Fibroblast of skin of scalp (primary cell): Measurements from ENCODE around the gene EXOC8.
"Not testable (repeated sequence)": the region's sequence is repeated elsewhere in the genome, so short reads cannot be mapped to it uniquely, and the experiment has no call there.

Experiments used
- DNase-seq: peaks from one replicate; pipeline ENCODE4 v3.0.0-alpha.2; 2013

Gene EXOC8

DNA sequence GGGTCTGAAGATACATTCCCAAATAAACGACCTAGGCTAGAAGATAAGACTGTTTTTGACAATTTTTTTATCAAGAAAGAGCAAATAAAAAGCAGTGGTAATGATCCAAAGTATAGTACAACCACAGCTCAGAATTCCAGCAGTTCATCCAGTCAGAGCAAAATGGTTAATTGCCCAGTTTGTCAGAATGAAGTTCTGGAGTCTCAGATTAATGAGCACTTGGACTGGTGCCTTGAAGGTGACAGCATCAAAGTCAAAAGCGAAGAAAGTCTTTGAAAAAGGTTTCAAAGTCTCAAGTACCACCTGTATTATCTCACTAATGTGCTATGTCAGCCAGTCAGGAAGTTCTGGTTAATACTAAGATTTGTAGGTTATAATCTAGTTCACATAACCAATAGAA, 15.4 kb upstream of the EXOC8 start:
- no peak for DNase-seq

DNA sequence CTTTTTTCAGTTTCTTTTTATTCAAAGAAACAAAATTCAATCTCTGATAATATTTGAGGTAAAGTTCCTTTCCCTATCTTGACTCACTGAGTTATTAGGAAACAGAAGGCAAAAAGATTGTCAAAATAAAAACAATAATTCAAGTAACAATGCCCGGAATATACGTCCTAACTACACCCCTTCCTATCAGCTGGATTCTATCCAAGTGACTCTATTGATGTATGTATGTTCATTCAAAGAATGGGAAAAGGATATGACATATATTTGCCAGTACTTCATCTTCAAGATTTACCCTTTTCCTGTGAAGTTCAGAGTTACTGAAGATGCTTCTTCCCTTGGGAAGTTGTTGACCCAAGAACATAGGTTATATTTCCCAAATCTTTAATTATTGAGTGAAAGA, 14.2 kb upstream of the EXOC8 start:
- DNase-seq = no peak

DNA sequence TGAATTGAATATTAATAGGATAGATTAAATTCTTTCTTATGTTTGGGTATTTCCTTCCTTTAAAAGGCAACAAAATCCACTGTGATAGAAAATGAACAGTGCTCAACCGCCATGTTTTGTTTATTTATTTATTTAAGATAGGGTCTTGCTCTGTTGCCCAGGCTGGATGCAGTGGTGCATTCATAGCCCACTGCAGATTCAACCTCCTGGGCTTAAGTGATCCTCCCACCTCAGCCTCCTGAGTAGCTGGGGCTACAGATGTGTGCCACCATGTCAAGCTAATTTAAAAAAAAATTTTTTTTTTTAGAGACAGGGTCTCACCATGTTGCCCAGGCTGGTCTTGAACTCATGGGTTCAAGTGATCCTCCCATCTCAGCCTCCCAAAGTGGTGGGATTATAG, 11.2 kb upstream of the EXOC8 start:
- DNase-seq = not testable (repeated sequence)

DNA sequence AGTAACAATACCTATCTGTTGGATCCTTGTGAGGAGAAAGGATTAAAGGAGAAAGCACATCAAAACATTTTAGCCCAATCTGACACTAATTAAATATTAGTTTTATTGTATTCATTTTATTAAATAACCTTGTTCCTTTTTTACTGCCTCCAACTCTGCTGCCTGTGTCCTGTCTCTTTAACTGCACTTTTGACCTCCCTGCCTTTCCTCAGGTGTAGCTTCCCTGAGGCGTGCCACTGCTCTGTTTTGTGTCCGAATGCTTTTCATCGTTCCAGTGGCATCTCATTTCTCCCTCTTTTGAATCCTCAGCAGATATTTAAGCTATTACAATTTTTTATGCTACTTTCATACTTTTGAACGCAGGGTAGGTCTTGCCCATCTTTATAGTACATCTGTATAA, 10.8 kb upstream of the EXOC8 start:
- no peak for DNase-seq

DNA sequence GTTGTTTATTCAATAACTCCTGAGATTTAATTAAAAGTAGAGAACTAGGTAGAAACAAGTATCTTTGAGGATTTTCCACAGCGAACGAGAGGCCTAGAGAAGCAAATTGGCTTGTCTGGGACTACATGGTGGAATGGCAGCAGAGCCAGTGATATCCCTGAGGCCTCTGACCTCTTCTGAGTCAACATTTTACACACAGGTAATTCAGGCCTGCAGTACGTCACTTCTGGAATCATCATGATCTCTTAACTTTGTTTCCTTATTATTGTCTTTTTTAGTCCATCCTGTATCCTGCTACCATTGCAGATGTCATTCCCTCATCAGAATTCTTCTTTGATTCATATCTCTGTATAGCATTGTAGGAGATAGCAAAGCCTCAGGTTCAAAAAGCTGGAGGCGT, 10.3 kb upstream of the EXOC8 start:
- DNase-seq = no peak

DNA sequence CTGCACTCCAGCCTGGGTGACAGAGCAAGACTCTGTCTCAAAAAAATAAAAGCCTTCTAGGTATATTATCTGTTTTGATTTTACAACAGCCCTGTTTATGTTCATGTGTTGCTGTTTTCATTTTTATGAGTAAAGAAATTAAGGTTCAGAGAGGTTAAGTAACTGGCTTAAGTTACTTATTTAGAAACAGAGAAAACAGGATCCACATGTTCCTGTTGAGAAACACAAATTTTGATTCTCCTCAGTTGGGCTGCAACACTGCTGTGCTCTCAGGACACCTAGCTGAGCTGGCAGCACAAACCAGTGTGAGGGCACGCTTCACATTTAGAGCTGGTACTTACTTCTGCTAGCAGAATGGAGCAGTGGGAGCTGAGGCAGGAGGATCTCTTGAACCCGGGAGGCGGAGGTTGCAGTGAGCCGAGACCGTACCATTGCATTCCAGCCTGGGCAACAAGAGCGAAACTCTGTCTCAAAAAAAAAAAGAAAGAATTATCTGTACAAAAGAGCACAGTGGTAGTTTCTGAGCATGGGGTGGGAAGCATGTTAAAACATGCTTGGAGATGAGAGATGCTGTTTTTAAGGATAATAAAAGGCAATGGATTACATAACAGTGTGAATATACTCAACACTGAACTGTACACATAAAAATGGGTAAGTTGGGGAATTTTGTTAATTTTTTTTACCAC, 2.8 kb upstream of the EXOC8 start:
- no peak for DNase-seq

DNA sequence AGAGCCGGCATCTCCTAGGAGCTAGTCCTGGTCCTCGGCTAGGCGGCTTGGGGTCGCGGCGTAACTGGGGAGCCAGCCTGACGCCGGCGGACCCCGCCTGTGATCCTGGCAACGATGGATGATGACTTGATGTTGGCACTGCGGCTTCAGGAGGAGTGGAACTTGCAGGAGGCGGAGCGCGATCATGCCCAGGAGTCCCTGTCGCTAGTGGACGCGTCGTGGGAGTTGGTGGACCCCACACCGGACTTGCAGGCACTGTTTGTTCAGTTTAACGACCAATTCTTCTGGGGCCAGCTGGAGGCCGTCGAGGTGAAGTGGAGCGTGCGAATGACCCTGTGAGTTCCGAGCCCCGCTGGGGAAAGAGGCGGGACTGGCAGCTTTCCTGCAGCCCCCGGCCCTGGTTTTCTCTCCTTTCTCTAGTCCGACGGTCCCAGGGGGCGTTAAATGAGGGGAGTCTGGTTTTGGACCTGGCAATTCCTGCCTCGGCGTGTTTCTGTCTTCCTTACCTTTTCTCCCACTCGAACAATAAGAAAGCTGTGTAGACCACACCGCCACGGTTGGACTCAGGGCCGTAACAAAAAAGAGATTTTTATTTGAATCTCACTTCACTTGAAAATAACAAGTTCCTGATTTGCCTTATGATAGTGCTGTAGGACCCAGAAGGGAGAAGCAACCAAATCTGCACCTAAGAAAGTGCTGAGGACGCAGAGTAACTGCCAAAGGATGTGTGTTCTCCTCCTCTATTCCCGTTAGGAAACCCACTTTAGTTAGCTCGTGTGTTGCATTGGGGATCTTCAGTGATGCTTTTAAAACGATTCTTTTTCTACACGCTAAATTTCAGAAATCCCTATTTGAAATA, 847 bp upstream of the EXOC8 start, which contains the start of gene SPRTN:
SPRTN (plus strand) TSS at position 24 of the 859 bp plus-strand sequence; CDS start at position 115, 91 bp downstream.
- DNase-seq = no peak

DNA sequence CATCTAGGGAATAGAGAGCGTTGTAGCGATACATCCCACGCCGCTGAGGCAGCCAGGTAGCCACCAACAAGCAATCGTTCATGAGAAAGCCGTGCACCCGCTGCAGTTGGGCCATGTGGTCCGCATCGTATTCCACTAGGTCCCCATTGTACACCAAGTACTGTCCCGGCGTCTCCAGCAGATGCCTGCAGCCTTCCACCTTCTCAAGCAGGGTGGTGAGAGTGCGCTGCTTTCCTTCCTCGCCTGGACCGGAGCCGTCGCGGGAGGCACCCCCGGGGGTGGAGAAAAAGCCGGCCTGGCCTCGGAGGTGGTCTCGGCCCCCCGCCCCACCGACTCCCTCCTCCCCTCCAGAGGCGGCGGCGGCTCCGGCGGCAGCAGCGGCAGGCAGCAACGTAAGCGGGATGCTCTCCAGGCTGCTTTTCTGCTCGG, 595 bp downstream of the EXOC8 start:
- no peak for DNase-seq

DNA sequence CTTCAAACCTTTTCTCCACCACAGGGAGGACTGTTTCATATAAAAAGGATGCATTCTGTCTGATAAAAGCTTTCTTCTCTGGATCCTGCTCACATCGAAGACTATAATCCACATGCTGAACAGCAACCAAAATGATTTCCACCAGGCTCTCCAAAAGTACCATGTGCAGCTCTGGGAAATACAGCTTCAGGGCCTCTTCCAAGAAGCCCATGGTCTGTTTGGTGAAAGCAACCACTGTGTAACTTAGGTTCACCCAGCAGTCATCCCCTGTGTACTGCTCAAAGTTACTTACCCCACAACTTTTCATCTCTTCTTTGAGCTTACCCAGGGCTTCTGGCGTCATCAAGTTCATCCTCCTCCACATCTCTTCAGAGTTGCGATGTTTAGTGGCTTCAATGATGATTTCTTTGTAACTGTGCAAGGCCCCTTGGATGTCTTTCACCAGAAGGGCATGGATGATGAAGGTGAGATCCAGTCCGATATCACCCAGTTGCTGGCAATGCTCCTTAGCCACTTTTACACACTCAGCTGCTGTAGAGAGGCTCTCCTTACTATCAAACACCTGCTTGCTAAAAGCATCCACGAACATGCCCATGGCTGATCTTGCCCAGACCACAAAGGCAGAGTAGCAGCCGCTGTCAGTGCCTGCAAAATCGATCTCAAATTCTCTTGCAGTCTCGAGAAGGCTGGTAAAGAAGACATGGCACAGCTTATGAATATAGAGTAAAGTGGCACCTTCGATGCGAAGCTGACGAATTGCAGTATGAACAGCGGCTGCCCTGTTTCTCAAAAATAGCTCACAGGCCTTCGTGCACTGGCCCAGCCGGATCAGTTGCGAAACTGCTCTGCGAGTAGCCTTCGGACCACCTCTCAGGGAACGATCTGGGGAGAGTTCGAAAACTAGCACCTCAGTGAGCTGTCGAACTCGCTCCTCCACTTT, 1.7 kb downstream of the EXOC8 start:
- DNase-seq = no peak

DNA sequence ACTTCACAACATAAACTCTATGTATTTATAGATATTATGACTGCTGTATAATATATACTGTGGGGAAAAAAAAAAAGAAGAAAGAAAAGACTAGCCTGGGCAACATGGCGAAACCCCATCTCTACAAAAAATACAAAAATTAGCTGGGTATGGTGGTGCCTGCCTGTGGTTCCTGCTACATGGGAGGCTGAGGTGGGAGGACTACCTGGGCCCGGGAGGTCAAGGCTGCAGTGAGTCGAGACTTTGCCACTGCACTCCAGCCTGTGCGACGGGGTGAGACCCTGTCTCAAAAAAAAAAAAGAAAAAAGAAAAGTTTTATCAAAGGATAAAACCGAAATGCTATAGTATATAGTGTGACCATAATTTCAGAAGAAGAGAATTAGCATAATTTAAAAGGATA, 2.7 kb downstream of the EXOC8 start:
- DNase-seq = no peak

DNA sequence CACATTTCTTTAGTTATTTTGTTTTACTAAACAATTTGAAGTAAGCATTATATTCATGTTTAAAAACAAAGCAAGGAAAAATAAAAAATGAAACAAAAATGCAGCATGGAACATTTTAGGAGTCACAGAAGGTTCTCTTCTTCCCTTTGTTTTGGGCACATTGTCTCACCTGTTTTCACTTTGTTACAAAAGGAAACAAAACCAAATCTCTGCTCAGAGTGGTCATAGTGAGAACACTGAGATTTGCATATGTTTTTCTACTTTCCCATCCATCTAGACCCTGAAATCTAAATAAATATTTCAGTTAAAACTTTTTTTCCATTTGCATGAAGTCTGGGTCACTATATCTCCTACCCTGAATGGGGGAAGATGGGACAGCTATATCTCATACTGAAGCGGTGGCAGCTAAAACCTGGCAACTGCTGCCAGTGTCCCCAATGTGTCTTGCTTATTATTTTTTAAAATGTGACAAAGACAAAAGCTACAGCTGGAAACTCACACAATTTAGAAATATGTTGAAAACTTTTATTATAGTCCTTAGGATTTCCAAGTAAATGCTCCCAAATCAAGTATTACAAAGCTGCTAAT, 3.5 kb downstream of the EXOC8 start:
- no peak for DNase-seq

DNA sequence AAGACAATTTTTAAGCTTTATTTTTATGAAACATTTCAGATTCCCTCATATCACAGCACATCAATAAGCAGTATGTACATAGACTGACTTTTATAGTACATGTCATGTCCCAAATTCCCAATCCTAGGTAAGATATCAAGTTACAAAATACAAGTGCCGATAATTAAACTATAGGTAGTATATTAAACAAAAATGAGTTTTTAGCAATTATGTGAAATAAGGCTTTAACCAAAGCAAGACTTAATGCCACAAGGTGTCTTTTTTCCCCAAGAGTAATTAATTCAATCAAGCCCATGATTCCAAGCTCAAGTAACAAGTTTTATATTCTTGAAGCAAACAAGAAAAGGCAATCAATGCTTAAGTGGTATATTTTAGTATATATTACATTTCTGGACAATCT, 4.9 kb downstream of the EXOC8 start:
- no peak for DNase-seq

DNA sequence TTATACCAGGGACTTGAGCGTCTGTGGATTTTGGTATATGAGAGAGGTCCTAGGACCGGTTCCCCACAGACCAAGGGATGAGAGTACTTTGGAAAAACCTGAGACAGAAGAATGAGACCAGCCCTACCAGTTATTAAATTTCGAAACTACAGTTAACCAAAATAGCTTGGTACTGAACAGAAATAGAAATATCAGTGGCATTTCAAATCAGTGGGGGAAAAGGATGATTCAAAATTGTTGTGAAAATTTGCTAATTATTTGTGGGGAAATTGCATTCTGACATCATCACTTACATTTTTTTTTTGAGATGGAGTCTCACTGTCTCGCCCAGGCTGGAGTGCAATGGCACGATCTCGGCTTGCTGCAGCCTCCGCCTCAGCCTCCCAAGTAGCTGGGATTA, 8.2 kb downstream of the EXOC8 start:
- no peak for DNase-seq

DNA sequence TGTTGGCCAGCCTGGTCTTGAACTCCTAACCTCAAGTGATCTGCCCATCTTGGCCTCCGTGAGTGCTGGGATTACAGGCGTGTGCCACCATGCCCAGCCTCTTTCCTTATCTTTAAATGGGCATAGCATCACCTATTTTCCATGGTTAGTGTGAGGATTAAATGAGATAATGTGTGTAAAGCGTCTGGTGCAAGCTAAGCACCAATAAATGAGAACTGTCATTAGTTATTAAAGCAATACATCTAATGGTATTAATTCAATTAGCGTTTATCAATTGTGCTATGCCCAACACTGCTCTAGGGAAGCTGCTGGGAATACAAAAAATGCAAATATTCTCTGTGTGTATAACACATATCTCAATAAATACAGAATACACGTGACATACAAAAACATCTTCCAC, 10.0 kb downstream of the EXOC8 start:
- DNase-seq = no peak

DNA sequence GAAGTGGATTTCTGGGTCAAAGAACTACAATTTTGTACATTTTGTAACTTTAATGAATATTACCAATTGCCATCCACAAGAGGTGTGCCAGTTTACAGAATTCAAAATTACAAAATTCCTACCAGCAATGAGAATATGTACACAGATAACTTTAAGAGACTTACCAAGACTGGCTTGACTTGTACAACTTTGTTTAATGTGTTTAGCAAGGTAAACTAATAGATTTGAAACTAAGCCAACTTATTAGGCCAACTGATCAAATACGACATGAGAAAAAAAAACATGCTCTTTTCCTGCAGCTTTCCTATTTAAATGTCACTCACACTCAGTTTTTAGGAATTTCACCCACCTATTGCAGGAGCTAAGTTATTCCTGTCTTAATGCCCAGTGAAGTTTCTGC, 11.4 kb downstream of the EXOC8 start:
- DNase-seq = no peak

DNA sequence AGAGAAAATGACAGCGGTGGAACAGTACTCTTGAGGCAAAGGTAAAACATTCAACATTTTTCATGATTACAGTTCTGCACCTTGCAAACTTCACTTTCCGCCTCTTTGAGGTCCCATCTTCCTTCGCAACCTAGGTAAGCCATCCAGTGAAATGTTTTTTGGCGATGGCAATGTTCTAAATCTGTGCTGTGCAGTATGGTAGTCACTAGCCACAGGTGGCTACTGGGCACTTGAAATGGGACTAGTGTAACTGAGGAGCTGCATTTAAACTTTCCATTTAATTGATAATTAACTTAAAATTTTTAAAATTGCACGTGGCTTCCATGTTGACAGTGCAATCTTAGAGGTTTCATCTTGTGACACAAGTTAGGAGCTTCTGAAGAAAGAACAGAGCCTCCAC, 13.0 kb downstream of the EXOC8 start:
- no peak for DNase-seq

DNA sequence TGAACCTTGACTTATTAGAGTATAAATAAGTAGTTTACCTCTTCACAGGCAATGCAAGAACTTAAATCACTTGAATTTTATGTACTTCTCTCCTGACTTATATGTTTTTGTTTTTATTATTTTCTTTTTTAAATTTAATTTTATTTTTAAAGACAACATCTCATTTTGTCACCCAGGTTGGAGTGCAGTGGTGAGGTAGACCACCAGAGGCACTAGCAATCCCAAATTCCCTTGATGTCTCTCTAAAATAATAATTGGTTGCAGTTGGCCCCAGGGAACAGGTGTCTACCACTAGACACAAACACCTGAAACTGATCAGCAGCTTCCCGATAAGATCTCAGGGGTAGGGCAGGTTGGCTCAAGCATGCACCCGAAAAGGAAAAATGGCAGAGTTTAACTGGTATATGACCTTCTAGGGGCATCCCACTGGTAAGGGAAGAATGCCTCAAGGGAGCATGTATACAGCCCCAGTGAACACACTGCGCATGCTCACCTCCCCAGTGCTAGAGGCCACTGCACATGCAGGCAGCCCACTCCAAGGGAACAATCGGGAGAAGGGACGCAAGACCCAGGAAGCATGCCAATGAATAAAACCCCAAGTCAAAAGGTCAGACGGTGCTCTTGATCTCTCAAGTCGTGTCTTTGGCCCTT, 14.6 kb downstream of the EXOC8 start:
- no peak for DNase-seq

DNA sequence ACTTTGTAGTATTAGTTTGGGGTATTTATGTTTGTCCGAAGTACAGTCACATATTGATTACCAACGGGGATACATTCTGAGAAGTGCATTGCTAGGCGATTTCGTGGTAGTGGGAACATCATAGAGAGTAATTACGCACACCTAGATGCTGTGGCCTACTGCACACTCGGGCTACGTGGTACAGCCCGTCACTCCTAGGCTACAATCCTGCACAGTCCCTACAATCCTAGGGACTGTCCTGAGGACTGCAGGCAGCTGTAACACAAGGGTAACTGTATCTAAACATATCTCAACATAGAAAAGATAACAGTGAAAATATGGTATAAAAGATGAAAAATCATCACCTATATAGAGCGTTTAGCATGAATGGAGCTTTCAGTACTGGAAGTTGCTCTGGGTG, 18.6 kb downstream of the EXOC8 start:
- no peak for DNase-seq

DNA sequence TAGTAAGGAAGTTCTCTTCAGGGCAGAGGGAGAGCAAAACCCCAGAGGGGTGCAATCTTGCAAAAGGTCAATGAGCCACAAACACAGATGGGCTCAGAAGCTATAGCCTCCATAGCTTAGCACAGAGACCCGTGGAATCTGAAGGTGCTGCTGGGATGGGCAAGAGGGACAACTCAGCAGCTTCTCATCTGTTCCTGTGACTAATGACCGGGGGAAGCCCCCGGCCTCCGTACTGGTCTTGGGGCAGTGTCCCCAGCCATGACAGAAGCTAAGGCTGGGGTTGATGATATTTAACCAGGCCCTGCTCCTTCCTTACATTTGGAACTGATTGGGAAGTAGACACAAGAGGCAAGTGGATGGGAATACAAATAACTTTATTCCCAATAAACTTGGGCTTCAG, 19.1 kb downstream of the EXOC8 start:
- DNase-seq = no peak

DNA sequence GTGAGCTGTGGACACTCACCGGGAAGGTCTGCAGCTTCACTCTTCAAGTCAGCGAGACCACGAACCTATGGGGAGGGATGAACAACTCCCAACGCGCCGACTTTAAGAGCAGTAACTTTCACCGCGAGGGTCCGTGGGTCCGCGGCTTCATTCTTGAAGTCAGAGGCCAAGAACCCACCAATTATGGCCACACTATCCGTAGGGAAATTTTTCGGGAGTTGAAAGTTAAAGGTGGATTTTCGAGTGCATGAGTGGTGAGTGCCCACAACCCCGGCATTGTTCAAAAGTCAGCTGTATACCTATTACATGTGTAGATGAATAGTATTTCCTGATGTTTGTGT, 19.7 kb downstream of the EXOC8 start:
- DNase-seq = no peak

DNA sequence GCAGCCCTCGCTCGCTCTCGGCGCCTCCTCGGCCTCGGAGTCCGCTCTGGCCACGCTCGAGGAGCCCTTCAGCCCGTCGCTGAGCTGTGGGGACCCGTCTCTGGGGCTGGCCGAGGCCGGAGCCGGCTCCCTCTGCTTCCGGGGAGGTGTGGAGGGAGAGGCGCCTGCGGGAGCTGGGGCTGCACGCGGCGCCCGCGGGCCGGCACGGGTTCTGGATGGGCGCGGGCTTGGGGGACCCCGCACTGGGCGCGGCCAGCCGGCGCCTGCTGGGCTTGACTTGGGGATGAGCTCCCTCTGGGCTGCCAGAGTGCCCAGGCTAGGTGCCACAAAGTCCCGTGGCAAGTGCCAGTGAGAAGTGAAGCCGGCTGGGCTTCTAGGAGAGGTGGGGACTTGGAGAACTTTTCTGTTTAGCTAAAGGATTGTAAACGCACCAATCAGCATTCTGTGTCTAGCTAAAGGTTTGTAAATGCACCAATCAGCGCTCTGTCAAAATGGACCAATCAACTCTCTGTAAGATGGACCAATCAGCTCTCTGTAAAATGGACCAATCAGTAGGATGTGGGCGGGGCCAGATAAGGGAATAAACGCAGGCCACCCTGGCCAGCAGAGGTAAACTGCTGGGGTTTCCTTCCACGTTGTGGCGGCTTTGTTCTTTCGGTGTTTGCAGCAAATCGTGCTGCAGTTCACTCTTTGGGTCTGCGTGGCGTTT, 20.2 kb downstream of the EXOC8 start:
- DNase-seq = no peak

DNA sequence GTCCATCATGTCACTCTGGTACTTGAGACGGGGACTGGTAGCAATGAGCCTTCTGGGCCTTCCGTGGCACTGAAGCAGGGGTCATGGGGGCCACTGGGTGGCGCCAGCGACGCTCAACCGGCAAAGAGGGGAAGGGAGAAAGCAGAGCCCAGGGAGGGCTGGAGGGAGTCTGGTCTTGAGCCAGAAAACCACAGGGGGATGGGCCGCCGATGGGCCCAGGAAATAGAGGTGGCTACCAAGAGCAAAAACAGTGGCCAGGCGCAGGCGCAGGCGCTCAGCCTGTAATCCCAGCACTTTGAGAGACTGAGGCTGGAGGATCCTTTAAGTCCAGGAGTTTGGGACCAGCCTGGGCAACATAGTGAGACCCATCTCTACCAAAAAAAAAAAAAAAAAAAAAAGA, 21.8 kb downstream of the EXOC8 start:
- peak; percentile 41 for DNase-seq
